Ovary (tissue), 10 donors: ENCODE measurements around the gene ZER1. TPM values are rescaled to one million over a fixed set of nuclear protein-coding genes. Genes with fewer than 3 reads are reported as not detected.

ENCODE experiments used
- DNase-seq, 5 donors: peaks; one replicate each; pipeline ENCODE4 v3.0.0-alpha.2; 2019 to 2020
- H3K27ac ChIP-seq, 2 donors: fragments of 200-600 bp; one replicate each; pipeline versions ENCODE4 v1.5.1 to v1.8.0; 2019 to 2022
- H3K27me3 ChIP-seq: fragments of 200-600 bp; one replicate; pipeline ENCODE4 v1.8.0; 2022
- H3K36me3 ChIP-seq: fragments of 200-600 bp; sonication (generic); one replicate; pipeline ENCODE4 v1.5.1; 2019
- H3K4me1 ChIP-seq: one replicate; pipeline ENCODE4 v1.8.1; 2013; ENCODE audit warnings: mild to moderate bottlenecking, moderate library complexity; ENCODE audit not compliant: insufficient read depth
- H3K4me3 ChIP-seq: fragments of 200-600 bp; sonication (generic); one replicate; pipeline ENCODE4 v1.5.1; 2017
- H3K9me3 ChIP-seq, 2 donors: fragments of 200-600 bp in 1 of 2; sonication (generic) in 1 of 2; one replicate each; pipeline versions ENCODE4 v1.5.1 to v1.8.1; 2013 to 2019; ENCODE audit warnings: mild to moderate bottlenecking in 1 of 2, moderate library complexity in 1 of 2
- EP300 ChIP-seq: sonication (generic); formaldehyde crosslinking; IDR thresholded peaks from one replicate; pipeline ENCODE4 v1.6.1; 2017; ENCODE audit warnings: antibody characterized with exemption
- POLR2A ChIP-seq: fragments of 450-650 bp; IDR thresholded peaks from one replicate; pipeline ENCODE4 v1.6.1; 2017; ENCODE audit warnings: antibody characterized with exemption, mild to moderate bottlenecking, moderate library complexity
- WGBS, 3 donors: extraction: QIAGEN DNeasy Blood & Tissue Kit in 1 of 3; methylation state at CpG; one replicate each; pipeline versions ENCODE4 v1.1.5 to v1.1.7; 2013 to 2017; 5-methylcytosine and 5-hydroxymethylcytosine counted together
- intact Hi-C, 4 donors: fragments of 100-400 bp; cut with DNase I; formaldehyde crosslinking; loops; one replicate each; pipeline versions ENCODE4 v1.11.0 to v1.15.1; 2022 to 2023
- long read RNA-seq, 3 donors: library from polyadenylated mRNA in 2 of 3; unstranded in 2 of 3; transcript quantifications; one replicate each; pipeline ENCODE4 v2.0.0 and lab custom pipeline, GENCODE V29; 2021 to 2026
- polyA plus RNA-seq, 2 donors: library from polyadenylated mRNA; stranded (reverse); fragments of 200-250 nt in 1 of 2; fragments of 350-450 nt in 1 of 2; fragmentation: Illumina TruSeq in 1 of 2; extraction: RNeasy Lipid Tissue Mini Kit (QIAGEN cat#74804) in 1 of 2; gene quantifications; one replicate each; pipeline ENCODE4 v1.2.3, GENCODE V29; 2013 to 2014
- total RNA-seq, 7 donors: library from RNA; depleted of rRNA in 2 of 7; stranded (reverse); fragments of >200 nt in 2 of 7; fragmentation: NEBNext Ultra II Directional in 3 of 7; extraction: Animal tissue kit (Norgen Biotek cat#: 25700) in 3 of 7; gene quantifications; one replicate each; pipeline versions ENCODE4 v1.1.0 to v1.2.4, GENCODE V29; 2016 to 2023
- TF ChIP-seq, protein P1 (sequence below), 3 donors: fragments of 450-650 bp in 2 of 3; fragments of 200-600 bp in 1 of 3; IDR thresholded peaks; one replicate each; pipeline versions ENCODE4 v1.5.1 to v1.8.0; 2016 to 2022; ENCODE audit warnings: antibody characterized with exemption in 3 of 3, mild to moderate bottlenecking in 1 of 3
- donor health status: DM: no; HTN: no; CAD: no; lungs with moderate emphysema.
- donor health status: DM: no; HTN: no; CAD: no.
- donor health status: Bipolar disorder and iron deficiency.
- donor health status: DM: yes; HTN: yes; CAD: no.
- donor health status: DM: no; HTN: no; CAD: no.
- donor health status: DM: yes; HTN: yes; CAD: no.

The ZER1 gene
- total RNA-seq, result 10 to 100 TPM; 31.2 to 46.1 (median 34.2) TPM
- polyA plus RNA-seq, result 10 to 100 TPM; 16.3 to 31.0 TPM
- long read RNA-seq, donor 1, partial matches to known transcripts, result 3 of 14 reads
- long read RNA-seq, donor 1, other reads (novel, unspliced or antisense), result 11 of 14 reads
- long read RNA-seq, donor 2, full-length matches to known transcripts, result 4 of 4 reads
- long read RNA-seq, donor 2, partial matches to known transcripts, result 0 of 4 reads
- long read RNA-seq, donor 2, other reads (novel, unspliced or antisense), result 0 of 4 reads
- long read RNA-seq, donor 3, full-length matches to known transcripts, result 62 of 173 reads
- long read RNA-seq, donor 3, partial matches to known transcripts, result 16 of 173 reads
- long read RNA-seq, donor 3, other reads (novel, unspliced or antisense), result 95 of 173 reads

- H3K27ac ChIP-seq, result peak within 1 kb of the TSS; percentile 70 to 88
- DNase-seq, result peak; percentile 91 to 95 (median 93)
- no peaks in the 10 kb centered on the region for H3K4me1 ChIP-seq
- no peaks in the 10 kb centered on the region for H3K27me3 ChIP-seq
- 1 to 2% (median 1%) methylated on average over 26 to 72 of the region's 72 CpGs for WGBS, 3 donors
- H3K36me3 ChIP-seq, result no peaks in the 10 kb centered on the region
- TF ChIP-seq EP300 (no peak), POLR2A (peak; percentile 77)
- TF ChIP-seq, protein P1, sequence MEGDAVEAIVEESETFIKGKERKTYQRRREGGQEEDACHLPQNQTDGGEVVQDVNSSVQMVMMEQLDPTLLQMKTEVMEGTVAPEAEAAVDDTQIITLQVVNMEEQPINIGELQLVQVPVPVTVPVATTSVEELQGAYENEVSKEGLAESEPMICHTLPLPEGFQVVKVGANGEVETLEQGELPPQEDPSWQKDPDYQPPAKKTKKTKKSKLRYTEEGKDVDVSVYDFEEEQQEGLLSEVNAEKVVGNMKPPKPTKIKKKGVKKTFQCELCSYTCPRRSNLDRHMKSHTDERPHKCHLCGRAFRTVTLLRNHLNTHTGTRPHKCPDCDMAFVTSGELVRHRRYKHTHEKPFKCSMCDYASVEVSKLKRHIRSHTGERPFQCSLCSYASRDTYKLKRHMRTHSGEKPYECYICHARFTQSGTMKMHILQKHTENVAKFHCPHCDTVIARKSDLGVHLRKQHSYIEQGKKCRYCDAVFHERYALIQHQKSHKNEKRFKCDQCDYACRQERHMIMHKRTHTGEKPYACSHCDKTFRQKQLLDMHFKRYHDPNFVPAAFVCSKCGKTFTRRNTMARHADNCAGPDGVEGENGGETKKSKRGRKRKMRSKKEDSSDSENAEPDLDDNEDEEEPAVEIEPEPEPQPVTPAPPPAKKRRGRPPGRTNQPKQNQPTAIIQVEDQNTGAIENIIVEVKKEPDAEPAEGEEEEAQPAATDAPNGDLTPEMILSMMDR (IDR thresholded peaks at IDR 0.05), result peak in 1 of 3 donors; percentile 11
- no peaks in the 10 kb centered on the region for H3K9me3 ChIP-seq
- H3K4me3 ChIP-seq, result peak within 1 kb of the TSS; percentile 86
- intact Hi-C loops, result loop anchor here in 1 of 4 donors (2.0 kb wide), 1 partner anchor 15 kb away; the partner anchor contains the start of gene TBC1D13
Observed at GRCh38 chr9:128771745-128772519, at the start of gene ZER1. ZER1 (minus strand) TSS chr9:128771927; CDS start chr9:128755565, 16,362 bp downstream.

DNA sequence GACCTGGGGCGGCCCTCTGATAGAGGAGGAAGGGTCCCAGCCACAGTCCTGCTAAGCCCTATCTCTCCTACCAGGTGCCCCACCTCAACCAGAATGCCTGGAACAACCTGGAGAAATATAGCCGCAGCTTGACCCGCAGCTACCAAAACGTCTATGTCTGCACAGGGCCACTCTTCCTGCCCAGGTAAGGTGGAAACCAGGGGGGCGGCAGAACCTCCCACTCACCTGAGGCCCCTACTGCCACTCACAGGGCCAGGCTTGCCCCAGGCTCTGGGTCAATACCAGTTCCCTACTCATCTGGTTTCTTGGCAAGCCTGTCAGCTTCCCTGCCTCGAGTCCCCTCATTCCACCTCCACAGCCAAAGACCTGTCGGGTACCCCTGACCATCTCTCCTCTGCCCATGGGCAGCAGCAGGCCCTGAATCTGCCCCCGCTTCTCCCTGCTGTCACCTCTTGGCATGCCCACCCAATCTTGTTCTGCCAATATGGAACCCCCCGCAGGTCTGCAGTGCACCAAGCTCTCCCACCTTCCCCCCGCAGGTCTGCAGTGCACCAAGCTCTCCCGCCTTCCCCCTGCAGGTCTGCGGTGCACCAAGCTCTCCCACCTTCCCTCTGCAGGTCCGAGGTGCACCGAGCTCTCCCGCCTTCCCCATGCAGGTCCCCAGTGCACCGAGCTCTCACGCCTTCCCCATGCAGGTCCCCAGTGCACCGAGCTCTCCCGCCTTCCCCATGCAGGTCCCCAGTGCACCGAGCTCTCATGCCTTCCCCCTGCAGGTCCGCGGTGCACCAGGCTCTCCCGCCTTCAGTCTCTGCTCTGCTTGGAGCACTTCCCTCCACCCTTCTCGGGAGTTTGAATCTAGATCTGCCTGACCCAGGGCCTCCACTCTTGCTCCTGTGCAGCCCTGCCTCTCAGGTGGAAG is 49.2 kb upstream of the ZER1 start:
- TF ChIP-seq POLR2A (no peak), EP300 (no peak)
- TF ChIP-seq, protein P1 (IDR thresholded peaks at IDR 0.05), result no peak
- 77 to 82% (median 80%) methylated on average over 24 of the region's 24 CpGs for WGBS, 3 donors
- H3K36me3 ChIP-seq, result no peaks in the 10 kb centered on the region
- peaks cover 2% of the 10 kb centered on the region for H3K4me1 ChIP-seq
- intact Hi-C loops, result no loop called here
- DNase-seq, result no peak
- no peak overlapping the region for H3K4me3 ChIP-seq
- H3K9me3 ChIP-seq, result no peaks in the 10 kb centered on the region
- no peak overlapping the region for H3K27ac ChIP-seq
- no peaks in the 10 kb centered on the region for H3K27me3 ChIP-seq

DNA sequence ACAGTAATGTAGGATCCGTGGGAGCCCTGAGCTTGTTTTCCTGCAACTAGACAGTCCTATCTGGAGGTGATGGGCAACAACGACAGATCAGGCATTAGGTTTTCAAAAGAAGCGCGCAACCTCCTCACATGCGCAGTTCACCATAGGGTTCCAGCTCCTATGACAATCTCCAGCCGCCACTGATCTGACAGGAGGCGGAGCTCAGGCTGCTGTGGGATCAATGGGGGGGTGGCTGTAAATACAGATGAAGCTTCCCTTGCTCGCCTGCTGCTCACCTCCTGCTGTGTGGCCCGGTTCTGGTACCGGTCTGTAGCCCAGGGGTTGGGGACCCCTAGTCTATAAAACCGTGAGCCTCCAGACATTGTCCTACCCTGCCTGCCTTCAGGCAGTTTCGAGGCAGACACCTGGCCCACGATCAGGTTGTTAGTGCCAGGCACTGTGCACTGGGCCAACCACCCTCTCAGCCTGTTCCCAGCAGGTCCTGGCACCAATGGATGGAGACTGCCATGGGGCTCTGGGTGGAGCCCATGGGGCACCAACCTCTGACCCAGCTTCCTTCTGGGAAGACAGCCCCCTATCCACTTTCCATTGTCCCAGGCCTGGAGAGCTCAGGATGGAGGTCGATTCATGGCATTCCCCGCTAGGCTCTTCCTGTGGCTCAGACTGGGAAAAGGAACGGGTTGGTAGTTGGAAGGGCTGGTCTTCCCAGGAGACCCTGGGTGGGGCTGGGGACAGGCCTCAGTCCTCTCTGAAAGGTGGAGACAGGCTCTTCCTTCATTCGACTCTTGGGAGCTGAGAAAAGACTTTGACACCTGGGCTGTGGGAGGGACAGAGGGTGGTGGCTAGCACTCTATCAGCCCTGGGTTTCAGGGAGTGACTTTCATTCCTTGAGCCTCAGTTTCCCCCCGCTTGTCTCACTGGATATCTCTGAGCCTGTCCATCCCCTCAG is 48.3 kb upstream of the ZER1 start:
- Histone ChIP-seq H3K27ac (peak overlapping the region in 1 of 2 donors; percentile 75), H3K4me1 (peaks cover 2% of the 10 kb centered on the region), H3K4me3 (peak overlapping the region; percentile 68), H3K9me3 (no peaks in the 10 kb centered on the region), H3K27me3 (no peaks in the 10 kb centered on the region), H3K36me3 (no peaks in the 10 kb centered on the region)
- WGBS, 3 donors, result 50 to 67% (median 63%) methylated on average over 14 to 18 of the region's 18 CpGs
- peak; percentile 51 to 70 (median 60) for DNase-seq
- intact Hi-C loops, result no loop called here
- TF ChIP-seq POLR2A (no peak), EP300 (no peak)
- TF ChIP-seq, protein P1 (IDR thresholded peaks at IDR 0.05), result no peak
